ENCODE results near the gene ADORA1. TPM values are rescaled to one million over a fixed set of nuclear protein-coding genes. Genes with fewer than 3 reads are reported as not detected.
A peak's percentile ranks its signal among the peaks of the same experiment; 100 is the strongest.

ADORA1 gene
- total RNA-seq, 2 experiments from 2014 or later, result not detected

DNA sequence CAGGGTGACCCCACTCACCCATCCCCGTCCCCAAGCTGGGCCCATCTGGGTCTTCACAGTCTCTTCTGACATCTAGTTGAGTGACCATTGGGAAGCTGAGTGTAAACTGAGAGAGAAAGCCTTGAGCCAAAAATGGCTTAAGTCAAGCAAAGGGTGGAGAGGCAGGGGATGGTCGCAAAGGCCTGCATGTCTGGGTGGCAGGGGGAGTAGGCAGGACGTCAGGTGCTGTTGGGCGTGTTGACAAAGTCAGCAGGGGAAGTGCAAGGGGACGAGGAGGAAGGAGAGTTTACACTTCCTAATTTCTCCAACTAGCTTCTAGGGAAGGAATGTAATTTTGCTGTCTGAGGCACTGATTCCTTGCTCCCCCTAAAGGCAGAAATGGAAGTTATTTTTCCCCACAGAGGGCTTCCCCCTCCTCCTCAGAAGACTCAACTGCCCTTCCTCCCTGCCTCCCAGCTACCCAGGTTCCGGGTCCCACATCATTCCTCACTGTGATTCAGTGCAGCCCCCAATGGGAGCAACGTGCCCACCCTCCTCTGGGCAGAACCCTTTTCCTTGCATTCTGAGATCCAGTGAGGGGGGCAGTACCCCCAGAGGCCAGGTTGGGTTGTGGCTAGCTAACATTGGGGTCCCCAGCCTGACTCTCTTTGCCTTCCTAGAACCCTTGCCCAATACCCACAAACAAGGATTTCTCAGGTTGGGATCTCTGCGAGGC lies 1.2 kb upstream of the ADORA1 start:
- no peak for DNase-seq
- Mint-ChIP-seq H3K4me3 (no peak overlapping the region), H3K27ac (no peak overlapping the region), H3K9me3 (ENCODE audit: insufficient read depth) (no peaks in the 10 kb centered on the region), H3K4me1 (ENCODE audit: low read depth) (peaks cover 22% of the 10 kb centered on the region), H3K36me3 (ENCODE audit: low read depth) (no peaks in the 10 kb centered on the region), H3K27me3 (ENCODE audit: low read depth) (peaks cover 61% of the 10 kb centered on the region)
- ChIA-PET POLR2A (no interaction called here), CTCF (no interaction called here)
- ATAC-seq, result no peak

DNA sequence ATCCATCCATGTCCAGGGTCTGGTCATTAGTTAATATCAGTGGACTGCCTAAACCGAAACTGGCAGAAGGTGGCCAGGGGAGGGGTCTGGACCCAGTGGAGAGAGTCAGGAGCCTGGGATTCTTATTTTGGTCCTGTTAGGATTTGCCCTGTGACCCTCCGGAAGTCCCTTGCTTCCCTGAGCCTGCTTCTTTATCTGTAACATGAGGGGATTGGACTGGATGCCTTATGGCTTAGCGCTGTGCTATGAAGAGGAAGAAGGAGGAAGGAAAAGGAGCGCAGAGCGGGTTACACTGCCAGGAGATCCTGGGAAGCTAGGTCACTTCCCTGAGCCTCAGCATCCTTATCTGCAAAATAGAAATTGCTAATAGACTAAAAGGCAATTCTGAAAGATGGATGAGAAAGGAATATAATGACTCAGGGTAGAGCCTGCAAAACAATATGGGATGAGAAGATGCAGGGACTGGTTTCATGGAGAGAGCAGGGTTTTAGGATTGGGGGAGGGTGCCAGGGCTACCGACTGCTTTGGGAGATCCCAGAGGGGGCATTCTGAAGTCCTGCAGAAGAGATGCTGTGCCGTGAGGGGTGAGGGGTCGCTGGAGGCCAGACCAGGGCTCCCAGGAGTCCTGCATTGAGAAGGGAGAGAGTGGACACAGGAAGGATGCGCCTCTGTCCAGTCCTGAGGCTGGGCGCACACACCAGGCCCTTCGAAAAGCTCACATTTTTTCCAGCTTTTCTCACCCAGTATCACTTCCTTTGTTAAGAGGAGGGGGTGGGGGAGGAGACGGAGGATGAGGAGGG lies 460 bp upstream of the ADORA1 start:
- Mint-ChIP-seq H3K9me3 (ENCODE audit: insufficient read depth) (no peaks in the 10 kb centered on the region), H3K27ac (no peak overlapping the region), H3K4me3 (no peak overlapping the region), H3K27me3 (ENCODE audit: low read depth) (peaks cover 56% of the 10 kb centered on the region), H3K36me3 (ENCODE audit: low read depth) (no peaks in the 10 kb centered on the region), H3K4me1 (ENCODE audit: low read depth) (peaks cover 14% of the 10 kb centered on the region)
- DNase-seq (no peak), ATAC-seq (no peak)
- ChIA-PET POLR2A (no interaction called here), CTCF (interaction anchor here (0.7 to 1.3 kb wide), 2 partner anchors 12 to 45 kb away, joined by 3 read pairs; no protein-coding TSS in a partner anchor)

DNA sequence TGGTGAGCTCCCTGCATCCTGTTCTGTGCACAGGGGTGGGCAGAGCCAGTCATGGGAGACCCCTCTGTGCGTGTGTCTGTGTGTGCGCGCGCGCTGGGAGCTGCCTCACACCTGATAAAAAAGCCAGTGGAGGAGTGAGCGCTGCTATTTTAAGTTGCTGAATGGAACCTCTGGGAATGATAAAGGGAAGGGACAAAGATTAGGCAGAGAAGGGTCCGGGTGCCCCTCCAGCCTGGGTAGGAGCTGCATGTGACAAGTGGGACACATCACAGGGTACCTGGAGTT lies 847 bp downstream of the ADORA1 start:
- Mint-ChIP-seq H3K27me3 (ENCODE audit: low read depth) (peaks cover 55% of the 10 kb centered on the region), H3K4me1 (ENCODE audit: low read depth) (peaks cover 10% of the 10 kb centered on the region), H3K4me3 (no peak overlapping the region), H3K9me3 (ENCODE audit: insufficient read depth) (no peaks in the 10 kb centered on the region), H3K36me3 (ENCODE audit: low read depth) (no peaks in the 10 kb centered on the region), H3K27ac (no peak overlapping the region)
- CTCF ChIA-PET, result interaction anchor here (1.1 to 1.3 kb wide), 2 partner anchors 44 to 74 kb away, joined by 3 read pairs; no protein-coding TSS in a partner anchor
- no peak for DNase-seq
- ATAC-seq, result no peak
- POLR2A ChIA-PET, result interaction anchor here (1.0 kb wide), 1 partner anchor 10 kb away, joined by 3 read pairs; no protein-coding TSS in a partner anchor

DNA sequence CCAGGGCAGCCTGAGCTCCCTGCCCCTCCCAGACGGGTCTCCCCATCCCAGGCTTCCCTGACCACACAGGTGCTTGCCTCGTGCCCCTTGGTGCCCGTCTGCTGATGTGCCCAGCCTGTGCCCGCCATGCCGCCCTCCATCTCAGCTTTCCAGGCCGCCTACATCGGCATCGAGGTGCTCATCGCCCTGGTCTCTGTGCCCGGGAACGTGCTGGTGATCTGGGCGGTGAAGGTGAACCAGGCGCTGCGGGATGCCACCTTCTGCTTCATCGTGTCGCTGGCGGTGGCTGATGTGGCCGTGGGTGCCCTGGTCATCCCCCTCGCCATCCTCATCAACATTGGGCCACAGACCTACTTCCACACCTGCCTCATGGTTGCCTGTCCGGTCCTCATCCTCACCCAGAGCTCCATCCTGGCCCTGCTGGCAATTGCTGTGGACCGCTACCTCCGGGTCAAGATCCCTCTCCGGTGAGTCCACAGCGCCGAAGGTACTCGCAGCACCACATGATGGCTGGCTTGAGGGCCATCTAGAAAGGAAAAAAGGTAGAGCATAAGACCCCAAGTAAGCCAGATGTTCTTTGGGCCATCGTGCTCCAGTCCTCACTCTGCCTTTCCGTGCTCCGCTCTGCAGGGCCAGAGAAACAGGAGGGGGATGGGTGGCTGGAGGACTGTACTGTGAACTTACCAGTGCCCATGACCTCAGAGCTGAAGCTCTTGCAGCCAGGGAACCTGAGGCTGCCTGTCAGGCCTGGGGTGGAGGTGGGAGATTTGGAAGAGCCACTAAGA lies 1.4 kb downstream of the ADORA1 start:
- H3K4me3 Mint-ChIP-seq, result no peak overlapping the region
- ChIA-PET CTCF (interaction anchor here (1.0 to 1.4 kb wide), 5 partner anchors 11 to 138 kb away, joined by 3 to 6 read pairs (median 3); no protein-coding TSS in a partner anchor), POLR2A (interaction anchor here (1.0 kb wide), 1 partner anchor 11 kb away, joined by 3 read pairs; no protein-coding TSS in a partner anchor)
- peaks cover 53% of the 10 kb centered on the region for H3K27me3 Mint-ChIP-seq (ENCODE audit: low read depth)
- H3K36me3 Mint-ChIP-seq (ENCODE audit: low read depth), result no peaks in the 10 kb centered on the region
- ATAC-seq (no peak), DNase-seq (no peak)
- H3K4me1 Mint-ChIP-seq (ENCODE audit: low read depth), result peaks cover 10% of the 10 kb centered on the region
- H3K9me3 Mint-ChIP-seq (ENCODE audit: insufficient read depth), result no peaks in the 10 kb centered on the region
- no peak overlapping the region for H3K27ac Mint-ChIP-seq

DNA sequence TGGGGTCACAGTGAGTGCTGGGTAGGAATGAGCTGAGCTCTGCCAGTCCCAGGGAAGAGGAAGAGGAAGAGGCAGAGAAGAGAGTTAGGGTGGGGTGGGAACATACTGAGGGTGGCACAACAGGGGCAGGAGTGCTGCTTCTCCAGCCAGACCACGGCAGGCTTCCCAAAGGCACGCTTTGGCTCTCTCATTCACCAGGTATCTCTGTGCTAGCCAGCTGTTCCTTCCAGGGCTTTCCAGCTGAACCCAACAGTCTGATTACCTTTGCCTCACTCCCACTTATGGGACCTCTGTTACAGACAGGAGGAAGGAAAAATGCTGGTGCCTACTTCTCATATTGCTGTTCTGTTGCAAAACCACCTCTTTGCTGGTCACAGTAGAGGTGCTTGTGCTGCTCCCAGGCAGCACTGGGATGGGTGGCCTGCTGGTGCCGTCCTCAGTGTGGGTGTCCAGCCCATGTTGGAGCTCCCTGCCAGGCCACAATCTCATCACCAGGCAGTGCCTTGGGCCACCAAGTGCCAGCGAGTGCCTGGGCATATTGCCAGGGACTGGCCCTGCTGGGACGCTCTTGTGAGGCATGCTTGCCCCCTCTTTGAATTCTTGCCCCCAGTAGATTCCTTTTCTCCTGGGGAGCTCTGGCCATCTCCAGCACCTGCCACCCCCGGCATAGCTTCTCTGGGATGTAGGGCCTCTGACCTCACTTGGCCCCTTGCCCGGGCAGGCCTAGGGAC lies 2.1 kb downstream of the ADORA1 start:
- Mint-ChIP-seq H3K27ac (no peak overlapping the region), H3K4me3 (no peak overlapping the region), H3K9me3 (ENCODE audit: insufficient read depth) (no peaks in the 10 kb centered on the region), H3K4me1 (ENCODE audit: low read depth) (peaks cover 10% of the 10 kb centered on the region), H3K27me3 (ENCODE audit: low read depth) (peaks cover 54% of the 10 kb centered on the region), H3K36me3 (ENCODE audit: low read depth) (no peaks in the 10 kb centered on the region)
- POLR2A ChIA-PET, result interaction anchor here (0.8 kb wide), 1 partner anchor 9 kb away, joined by 4 read pairs; no protein-coding TSS in a partner anchor
- CTCF ChIA-PET, result interaction anchor here (1.0 to 1.7 kb wide), 5 partner anchors 12 to 138 kb away, joined by 3 to 7 read pairs (median 3); no protein-coding TSS in a partner anchor
- no peak for DNase-seq
- ATAC-seq, result no peak

DNA sequence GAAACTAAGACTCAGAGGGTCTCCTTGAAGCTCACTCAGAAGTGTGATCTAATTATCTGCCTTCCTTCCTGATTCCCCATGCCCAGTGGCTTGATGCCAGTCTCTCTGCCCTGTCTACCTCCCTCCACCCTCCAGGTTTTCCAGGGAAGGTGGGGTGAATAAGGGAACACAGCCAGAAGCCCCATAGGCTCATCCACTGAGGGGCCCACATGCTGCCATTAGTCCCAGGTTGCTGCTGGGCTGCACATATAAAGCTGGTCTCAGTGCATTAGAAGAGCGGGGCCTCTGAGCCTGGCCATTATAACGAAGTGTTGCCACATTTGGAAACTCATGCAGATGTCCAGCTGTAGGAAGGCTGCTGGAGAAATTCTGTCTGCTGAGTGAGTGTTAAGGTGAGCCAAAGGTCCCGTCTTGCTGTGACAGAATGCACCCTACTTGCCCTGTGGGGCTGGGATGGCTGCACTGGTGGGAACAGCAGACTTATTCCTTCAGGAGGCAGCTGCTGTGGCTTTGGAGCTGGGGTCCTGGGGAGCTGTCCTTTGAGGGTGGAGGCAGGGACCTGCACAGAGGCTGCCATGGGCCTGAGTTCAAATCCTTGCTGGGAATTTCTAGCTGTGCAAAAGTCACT lies 2.9 kb downstream of the ADORA1 start:
- peaks cover 47% of the 10 kb centered on the region for H3K27me3 Mint-ChIP-seq (ENCODE audit: low read depth)

DNA sequence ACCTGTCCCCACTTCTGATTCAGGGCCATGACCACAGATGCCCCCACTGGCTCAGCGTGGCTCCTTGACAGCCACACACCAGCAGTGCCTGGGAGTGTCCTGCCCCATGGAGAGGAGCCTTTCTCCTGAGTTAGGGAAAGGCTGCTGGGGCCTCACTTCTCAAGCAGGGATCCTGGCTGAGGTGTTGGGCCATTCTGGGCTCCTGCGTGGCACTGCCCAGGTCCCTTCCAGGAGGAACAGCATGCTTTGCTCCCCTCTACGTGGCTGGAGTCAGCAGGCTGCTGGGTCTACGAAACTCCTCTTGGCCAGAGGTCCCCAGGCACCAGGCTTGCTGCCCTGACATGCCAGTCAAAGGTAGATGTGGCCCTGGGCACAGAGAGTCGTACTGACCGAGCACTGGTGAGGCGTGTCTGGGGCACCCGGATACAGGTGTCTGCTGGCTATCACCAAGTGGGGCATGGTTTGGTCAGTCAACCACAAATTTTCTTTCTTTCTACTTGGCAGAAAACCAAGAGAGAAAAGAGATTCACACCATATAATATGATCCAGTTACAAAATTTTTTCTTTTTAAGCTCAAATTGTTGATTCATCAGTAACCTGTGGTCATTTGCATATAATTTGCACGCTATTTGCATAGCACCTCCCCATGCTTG lies 4.1 kb downstream of the ADORA1 start:
- no peak overlapping the region for H3K4me3 Mint-ChIP-seq
- ATAC-seq (no peak), DNase-seq (no peak)
- no peaks in the 10 kb centered on the region for H3K9me3 Mint-ChIP-seq (ENCODE audit: insufficient read depth)
- POLR2A ChIA-PET, result no interaction called here
- CTCF ChIA-PET, result interaction anchor here (0.7 to 1.4 kb wide), 2 partner anchors 14 to 18 kb away, joined by 3 to 4 read pairs; no protein-coding TSS in a partner anchor
- no peaks in the 10 kb centered on the region for H3K36me3 Mint-ChIP-seq (ENCODE audit: low read depth)
- H3K27ac Mint-ChIP-seq, result no peak overlapping the region
- H3K27me3 Mint-ChIP-seq (ENCODE audit: low read depth), result peaks cover 38% of the 10 kb centered on the region
- peaks cover 21% of the 10 kb centered on the region for H3K4me1 Mint-ChIP-seq (ENCODE audit: low read depth)

More for the DNA sequence above, 2.9 kb downstream of the ADORA1 start:
- H3K4me1 Mint-ChIP-seq (ENCODE audit: low read depth), result peaks cover 10% of the 10 kb centered on the region
- no peak overlapping the region for H3K27ac Mint-ChIP-seq
- POLR2A ChIA-PET, result interaction anchor here (0.8 kb wide), 1 partner anchor 9 kb away, joined by 4 read pairs; no protein-coding TSS in a partner anchor
- CTCF ChIA-PET, result interaction anchor here (1.0 to 1.7 kb wide), 5 partner anchors 13 to 137 kb away, joined by 3 to 7 read pairs (median 5); no protein-coding TSS in a partner anchor
- ATAC-seq, result no peak
- H3K36me3 Mint-ChIP-seq (ENCODE audit: low read depth), result no peaks in the 10 kb centered on the region
- no peaks in the 10 kb centered on the region for H3K9me3 Mint-ChIP-seq (ENCODE audit: insufficient read depth)
- no peak overlapping the region for H3K4me3 Mint-ChIP-seq
- no peak for DNase-seq

DNA sequence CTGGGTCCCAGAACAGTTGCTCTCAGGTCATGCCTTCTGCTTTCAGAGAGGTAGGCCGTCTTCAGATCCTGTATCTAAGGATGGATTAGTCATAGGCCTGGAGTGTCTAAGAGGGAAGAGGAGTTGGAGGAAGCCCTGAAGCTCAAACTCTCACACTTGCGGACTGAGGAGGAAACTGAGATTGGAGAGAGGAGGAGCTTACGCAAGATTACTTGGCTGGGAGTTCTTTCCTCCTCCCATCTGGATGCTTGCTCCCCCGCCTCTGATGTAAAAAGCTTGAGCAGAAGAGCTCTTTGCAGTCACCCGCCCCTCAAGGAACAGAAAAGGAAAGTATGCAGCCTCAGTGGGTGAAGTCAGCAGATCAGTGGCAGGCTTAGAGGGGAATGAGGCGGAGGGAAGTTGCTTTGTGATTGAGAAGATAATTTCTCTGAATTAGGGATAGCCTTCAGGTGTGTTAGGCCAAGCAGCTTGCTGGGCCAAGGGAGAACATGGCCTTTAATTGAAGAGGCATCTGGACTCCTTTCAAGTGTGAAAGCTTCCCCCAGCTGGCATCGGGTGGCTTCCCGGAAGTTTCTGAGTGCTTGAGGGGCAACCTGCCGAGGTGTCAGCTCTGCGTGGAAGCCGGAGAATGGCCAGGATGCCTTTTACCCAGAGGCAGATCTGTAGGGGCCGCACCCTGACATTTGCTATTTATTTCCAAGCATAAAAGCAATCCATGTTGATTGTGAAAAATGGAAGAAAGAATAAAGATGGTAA lies 6.6 kb downstream of the ADORA1 start:
- ChIA-PET POLR2A (no interaction called here), CTCF (interaction anchor here (1.0 to 1.6 kb wide), 2 partner anchors 16 to 38 kb away, joined by 3 to 5 read pairs; no protein-coding TSS in a partner anchor)
- DNase-seq (no peak), ATAC-seq (no peak)
- no peak overlapping the region for H3K4me3 Mint-ChIP-seq
- H3K36me3 Mint-ChIP-seq (ENCODE audit: low read depth), result no peaks in the 10 kb centered on the region
- peaks cover 11% of the 10 kb centered on the region for H3K4me1 Mint-ChIP-seq (ENCODE audit: low read depth)
- H3K9me3 Mint-ChIP-seq (ENCODE audit: insufficient read depth), result no peaks in the 10 kb centered on the region
- no peak overlapping the region for H3K27ac Mint-ChIP-seq
- peaks cover 22% of the 10 kb centered on the region for H3K27me3 Mint-ChIP-seq (ENCODE audit: low read depth)

DNA sequence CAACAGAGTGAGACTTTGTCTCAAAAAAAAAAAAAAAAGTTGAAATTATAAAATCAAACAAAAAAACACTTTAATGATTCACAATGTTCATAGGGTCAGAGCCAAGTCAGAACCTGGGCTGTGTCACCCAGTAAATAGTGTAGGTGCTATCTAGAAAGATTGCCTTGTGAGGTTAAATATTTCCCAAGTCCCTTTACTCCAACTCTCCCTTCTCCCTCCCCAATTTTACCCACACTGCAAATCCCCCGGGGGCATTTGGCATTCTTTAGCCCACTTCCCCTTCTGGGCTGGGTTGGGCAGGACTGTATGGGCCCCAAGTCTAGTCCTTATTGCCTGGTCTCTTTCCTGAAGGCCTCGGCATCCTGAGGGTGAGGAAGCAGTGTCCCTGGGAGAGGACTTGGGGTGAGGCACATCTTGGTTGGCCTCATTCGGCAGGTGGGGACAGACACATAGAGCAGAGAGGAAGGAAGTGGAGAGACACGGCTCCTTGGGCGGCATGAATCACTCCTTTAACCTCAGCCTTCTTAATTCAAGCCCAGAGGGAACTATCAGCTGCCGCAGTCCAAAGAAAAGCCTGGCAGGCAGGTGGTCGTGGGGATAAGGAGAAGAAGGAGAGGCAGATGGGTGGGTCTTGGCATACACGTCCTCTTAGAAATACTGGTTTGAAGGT lies 8.2 kb downstream of the ADORA1 start:
- H3K9me3 Mint-ChIP-seq (ENCODE audit: insufficient read depth), result no peaks in the 10 kb centered on the region
- ChIA-PET POLR2A (no interaction called here), CTCF (interaction anchor here (1.1 kb wide), 1 partner anchor 11 kb away, joined by 3 read pairs; no protein-coding TSS in a partner anchor)
- ATAC-seq, result peak; percentile 72
- peaks cover 13% of the 10 kb centered on the region for H3K27me3 Mint-ChIP-seq (ENCODE audit: low read depth)
- no peaks in the 10 kb centered on the region for H3K36me3 Mint-ChIP-seq (ENCODE audit: low read depth)
- peaks cover 11% of the 10 kb centered on the region for H3K4me1 Mint-ChIP-seq (ENCODE audit: low read depth)
- no peak overlapping the region for H3K4me3 Mint-ChIP-seq
- no peak overlapping the region for H3K27ac Mint-ChIP-seq
- peak; percentile 46 for DNase-seq
